ENCODE measurements around the gene KRTAP5-5.
"Not testable (repeated sequence)": the region's sequence is repeated elsewhere in the genome, so short reads cannot be mapped to it uniquely, and the experiment has no call there.

The KRTAP5-5 gene

DNA sequence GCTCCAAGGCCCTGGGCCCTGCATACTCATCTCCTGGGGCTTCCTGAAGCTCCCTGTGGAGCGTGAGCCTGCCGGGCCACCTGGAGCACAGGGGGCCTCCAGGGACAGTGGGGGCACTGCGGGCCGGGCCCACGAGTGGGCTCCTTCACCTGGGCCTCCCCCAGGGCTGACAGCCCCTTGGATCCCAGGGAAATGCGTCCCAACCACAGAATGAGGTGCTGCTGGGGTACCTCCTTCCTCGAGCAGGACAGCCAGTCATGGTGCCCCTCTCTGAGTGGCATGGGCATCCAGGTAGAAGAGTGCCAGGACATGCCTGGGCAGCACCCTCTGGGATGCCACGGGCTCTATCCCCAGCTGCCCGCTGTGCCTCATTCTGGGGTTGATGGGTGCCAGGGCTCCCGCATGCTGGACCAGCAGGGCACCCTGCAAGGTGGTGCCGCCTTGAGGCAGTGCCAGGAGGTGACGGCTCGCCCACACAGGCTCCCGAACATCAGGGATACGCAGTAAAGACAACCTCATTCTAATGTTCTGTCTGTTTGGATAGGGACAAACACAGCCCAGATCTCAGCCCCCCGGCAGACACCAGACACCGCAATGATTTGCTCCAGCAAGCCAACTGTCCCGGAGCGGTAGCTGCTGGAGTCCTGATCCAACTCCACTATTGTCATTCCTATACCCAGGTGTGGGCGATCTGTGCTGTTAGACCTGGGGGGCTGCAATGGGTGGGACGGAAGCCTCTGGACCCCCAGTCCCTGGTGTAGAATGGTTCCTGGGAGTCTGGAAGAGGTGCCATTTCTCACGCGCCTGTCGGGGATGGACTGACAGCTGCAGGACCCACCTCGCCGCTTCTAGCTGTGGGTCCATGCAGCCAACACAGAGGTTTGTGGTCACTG lies 25.8 kb downstream of the KRTAP5-5 start:
- DNase-seq (ENCODE audit: low read depth, low spot score), result no peak

DNA sequence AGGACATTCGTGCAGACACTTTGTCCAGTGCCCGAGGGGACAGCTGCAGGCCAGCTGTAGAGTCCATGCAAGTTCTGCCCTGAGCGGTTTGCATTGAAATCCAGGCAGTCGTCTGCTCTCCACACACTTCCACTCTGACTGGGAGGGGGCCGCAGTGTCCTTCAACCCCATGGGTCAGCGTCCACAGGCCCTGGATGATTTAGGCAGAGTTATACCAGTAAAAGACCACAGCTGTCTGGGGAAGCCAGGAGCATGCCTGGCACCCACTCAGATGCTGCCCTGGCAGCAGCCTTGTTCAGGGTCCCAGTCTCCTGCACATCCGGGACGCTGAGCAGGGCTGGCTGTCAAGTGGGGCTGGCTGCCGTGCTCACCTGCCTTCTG lies 26.5 kb downstream of the KRTAP5-5 start:
- DNase-seq (ENCODE audit: low read depth, low spot score), result no peak

DNA sequence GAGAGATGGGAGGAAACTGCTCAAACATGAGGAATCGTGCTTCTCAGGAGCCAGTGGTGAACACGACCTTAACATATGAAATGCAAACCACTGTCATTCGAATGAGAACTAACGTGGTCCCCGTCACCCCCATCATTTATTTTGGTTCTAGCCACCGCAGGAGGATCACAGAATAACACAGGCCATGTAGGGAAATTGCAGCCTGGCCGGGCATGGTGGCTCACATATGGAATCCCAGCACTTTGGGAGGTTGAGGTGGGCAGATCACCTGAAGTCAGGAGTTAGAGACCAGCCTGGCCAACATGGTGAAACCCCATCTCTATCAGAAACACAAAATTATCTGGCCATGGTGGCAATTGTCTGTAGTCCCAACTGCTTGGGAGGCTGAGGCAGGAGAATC lies 27.1 kb downstream of the KRTAP5-5 start:
- DNase-seq (ENCODE audit: low read depth, low spot score), result no peak

DNA sequence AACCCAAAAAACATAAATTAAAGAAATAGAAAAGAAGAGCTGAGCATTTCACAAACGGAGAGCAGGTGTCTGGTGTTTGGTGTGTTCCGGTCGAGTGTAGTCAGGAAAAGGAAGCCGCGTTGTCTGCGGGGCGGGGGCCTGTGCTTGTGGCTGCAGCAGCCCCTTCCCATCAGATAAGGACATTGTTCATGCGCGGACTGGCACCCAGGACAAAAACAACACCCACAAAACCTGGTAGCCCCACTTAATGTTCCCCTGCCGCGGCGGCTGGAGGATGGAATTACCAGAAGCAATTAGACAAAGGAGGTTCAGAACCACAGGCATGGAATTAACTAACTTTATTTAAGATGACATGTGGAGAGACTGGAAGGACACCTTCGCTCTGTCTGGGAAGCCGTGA lies 29.9 kb downstream of the KRTAP5-5 start:
- DNase-seq (ENCODE audit: low read depth, low spot score), result no peak

DNA sequence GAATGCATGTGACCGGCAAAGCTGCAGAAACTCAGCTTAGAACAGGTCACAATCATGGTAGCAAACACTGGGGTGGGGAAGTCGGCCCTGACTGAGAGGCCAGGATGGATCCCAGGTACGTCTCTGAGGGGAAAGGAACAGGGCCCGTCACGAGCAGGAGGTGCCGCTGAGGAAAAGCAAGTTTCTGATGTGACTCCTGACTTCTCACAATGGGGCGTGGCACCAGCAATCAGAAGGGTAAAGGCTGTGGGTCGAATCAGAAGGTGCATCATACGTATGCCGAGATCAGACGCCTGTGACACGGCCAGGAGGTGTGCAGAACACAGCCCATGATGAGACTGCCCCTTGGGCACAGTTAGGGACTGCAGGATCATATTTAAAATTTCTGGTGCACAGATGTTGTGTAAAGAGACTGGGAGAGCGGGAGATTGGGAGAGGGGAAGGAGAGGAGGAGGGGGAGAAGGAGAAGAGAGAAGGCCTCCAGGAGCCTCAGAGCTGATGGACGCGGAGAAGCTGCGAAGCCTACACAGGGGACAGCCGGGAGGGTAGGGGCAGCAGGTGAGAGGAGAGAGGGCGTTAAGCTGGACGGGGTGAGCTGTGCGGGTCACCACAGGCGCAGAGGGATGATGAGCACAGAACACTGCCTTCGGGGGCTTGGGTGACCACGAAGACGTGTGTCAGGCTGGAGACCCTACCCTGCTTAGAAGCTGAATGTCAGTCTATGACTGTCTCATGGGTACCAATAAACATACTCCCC lies 30.7 kb downstream of the KRTAP5-5 start:
- DNase-seq (ENCODE audit: low read depth, low spot score), result no peak

DNA sequence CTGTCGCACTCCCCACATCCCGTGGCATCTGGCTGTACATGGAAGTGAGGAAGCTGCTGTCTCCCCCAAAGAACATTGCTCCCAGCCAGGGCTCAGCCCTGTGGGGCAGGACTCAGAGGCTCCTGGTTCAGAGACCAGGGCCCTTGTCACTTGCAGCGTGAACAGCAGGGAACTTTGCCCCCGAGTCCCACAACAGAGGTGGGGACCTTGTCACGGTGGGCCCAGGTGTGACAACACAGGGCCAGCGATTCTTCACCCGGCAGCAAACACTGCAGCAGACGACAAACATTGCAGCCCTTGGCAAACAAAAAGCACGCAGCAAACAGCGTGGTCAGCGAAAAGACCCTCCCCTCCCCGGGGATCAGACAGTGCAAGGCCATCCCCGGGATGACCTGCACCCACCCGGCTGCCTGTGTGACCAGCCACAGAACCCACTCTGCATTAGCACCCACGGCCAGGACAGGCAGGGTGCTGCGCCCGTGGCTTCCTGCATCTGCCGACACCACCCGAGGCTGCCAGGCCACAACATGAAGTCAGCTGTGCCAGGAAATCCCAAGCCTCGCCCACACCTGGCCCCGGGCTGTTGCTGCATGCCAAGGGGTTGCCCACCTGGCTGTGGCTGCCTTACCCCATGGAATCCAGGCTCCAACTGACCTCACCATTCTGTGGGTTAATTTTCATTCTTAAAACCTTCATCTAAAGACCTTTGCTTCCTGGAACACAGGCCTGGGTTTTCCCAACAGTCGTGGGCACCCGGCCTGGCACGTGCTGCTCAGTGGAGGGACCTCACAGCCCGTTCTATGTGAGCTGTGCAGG lies 32.1 kb downstream of the KRTAP5-5 start:
- DNase-seq (ENCODE audit: low read depth, low spot score), result not testable (repeated sequence)

DNA sequence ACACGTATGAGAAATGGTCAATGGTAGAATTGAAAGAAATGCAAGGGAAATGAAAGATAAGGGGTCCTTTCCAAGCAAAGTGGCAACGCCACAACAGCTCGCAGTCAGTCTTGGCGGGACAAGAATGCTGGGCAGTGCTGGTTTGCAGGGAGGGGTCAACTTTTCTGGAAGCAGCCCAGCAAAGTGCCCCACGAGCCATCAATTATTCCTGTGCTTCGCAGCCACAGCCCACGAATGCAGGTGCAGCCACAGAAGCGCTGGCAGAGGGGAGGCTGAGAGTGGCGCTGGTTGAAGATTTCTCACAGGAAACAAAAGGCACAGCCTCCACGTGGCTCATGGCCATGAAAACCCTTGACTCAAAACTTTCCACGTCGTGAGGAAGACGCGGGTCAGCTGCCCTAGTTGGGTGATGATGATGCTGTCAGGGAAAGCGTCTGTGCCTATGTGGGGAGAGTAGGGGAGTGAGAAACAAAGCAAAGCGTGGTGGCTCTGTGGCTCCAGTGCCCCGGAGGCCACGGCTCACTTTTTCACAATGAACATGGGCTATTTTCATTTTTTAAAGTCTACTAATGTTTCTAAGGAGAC lies 33.2 kb downstream of the KRTAP5-5 start:
- DNase-seq (ENCODE audit: low read depth, low spot score), result not testable (repeated sequence)

DNA sequence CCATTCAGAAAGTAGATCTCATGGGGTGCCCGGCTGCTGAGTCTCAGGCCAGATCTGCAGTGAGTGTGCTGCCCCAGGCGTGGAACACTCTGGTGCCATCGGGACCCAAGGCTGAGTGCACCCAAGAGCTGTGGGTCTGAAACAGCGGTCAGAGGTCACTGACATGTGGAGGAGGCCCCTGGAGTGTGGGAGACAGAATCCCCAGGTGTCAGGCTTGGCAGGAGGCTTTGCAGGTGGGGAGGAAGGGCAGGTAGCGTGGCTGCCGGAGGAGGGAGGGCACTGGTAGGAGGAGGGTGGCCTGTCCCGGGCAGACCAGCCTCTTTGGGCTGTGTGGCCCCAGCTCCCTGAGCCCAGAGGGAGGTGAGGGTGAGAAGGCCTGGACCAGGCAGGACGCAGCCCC lies 35.7 kb downstream of the KRTAP5-5 start:
- DNase-seq (ENCODE audit: low read depth, low spot score), result no peak

DNA sequence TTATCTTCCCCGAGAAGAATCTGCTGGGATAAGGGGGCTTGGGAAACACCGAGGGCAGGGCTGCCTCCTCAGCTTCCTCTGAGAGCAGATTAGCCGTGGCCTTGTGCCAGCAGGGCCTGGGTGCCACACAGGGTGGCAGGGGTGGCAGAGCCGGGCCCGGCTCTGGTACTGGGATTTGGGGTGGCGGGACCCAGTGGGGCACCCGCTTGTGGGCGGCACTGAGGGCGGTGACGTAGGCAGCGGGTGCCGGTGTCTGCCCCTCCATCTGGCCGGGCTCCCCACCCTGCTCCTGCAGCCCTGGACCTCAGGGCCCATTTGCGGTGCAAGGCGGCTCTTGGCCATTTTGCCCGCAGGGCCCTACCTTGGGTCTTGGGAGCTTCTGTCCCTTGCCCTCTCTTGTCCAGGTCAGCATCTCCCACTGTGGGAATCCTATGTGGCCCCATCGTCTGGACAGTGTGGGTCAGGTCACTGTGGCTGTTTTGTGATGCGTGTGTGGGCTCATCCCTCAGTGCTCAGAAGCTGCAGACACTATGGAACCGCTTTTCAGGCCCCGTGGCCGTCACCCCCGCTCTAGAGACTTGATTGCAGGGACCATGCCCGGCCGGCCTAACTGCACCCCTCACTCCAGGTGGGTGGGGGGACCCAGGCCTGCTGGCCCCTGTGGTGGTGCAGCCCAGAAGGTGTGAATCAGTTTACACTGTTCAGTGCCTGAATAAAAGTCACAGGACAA lies 37.7 kb downstream of the KRTAP5-5 start:
- DNase-seq (ENCODE audit: low read depth, low spot score), result no peak

DNA sequence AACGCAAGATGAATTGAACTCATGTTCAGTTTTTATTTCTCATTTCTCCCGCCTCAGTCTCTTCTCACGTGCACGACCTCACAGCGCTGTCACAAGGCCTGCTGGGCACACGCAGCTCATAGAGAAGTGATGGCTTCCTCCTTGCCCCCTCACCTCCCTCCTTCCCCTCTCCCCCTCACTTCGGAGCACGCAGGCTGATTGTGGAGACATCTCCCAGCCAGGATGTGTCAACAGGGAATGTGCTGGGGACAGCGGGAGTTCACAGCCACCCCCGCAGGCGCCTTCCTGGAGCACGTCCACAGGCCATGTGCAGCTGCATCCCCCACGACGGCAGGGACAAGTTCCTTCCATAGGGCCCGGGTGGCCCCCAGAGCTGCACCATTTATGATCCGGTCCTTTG lies 38.3 kb downstream of the KRTAP5-5 start:
- DNase-seq (ENCODE audit: low read depth, low spot score), result no peak

DNA sequence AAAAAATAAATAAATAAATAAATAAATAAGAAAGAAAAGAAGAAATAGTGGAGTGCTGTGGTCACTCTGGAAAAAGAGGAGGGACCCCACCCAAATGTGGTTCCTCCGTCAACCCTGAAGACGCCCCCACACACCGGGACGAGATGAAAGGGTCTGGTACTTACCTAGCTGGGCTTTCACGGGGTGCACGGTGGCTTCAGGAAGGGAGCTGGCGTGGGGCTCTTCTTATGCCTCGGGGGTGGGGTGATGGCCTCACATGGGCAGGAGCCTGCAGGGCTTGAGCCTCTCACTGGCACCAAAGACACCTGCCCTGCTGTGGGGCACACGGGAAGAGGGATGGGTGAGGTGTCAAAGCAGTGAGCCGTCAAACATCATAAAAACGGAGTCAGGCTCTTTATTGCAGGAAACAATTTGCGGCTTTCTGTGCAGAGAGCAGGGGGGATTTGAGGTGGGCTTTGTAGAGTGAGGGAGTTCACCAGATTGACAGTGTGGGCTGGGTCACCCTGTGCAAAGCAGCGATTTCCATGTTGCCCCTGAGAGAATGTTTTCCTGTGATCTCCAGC lies 39.4 kb downstream of the KRTAP5-5 start:
- no peak for DNase-seq (ENCODE audit: low read depth, low spot score)

DNA sequence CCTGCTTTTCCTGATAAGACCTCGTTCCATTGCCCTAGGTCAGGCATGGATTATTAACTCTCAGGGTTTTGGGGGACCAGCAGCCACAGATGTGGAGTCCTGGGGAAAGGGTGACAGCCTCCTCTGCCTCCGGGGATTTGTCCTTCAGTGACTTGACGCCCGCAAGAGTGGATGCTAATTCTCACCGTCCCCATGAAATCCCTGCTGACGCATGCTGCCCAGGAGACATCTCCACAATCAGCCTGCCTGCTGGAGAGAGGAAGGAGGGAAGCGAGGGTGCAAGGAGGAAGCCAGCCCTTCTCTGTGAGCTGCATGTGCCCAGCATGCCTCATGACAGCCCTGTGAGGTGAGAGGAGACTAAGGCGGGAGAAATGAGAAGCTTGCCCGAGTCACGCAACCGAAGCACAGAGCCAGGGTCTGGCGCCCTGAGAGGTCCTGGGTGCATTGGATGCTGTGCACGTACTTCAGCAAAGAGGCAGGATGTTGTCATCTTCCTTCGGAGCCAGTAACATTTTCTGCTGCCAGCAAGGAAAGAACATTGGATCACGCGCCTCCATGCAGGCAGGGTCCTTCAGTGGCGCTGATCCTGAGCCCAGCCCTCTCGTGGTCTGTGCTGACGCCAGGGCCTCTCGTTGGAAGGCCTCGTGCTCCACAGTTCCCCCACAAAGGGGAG lies 40.1 kb downstream of the KRTAP5-5 start:
- DNase-seq (ENCODE audit: low read depth, low spot score), result no peak

DNA sequence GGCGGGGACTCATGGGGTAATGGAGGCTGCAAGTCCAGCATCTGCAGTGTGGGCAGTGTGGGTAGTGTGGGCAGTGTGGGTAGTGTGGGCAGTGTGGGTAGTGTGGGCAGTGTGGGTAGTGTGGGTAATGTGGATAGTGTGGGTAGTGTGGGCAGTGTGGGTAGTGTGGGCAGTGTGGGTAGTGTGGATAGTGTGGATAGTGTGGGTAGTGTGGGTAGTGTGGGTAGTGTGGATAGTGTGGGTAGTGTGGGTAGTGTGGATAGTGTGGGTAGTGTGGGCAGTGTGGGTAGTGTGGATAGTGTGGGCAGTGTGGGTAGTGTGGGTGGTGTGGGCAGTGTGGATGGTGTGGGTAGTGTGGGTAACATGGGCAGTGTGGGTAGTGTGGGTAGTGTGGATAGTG lies 40.9 kb downstream of the KRTAP5-5 start:
- DNase-seq (ENCODE audit: low read depth, low spot score), result not testable (repeated sequence)

DNA sequence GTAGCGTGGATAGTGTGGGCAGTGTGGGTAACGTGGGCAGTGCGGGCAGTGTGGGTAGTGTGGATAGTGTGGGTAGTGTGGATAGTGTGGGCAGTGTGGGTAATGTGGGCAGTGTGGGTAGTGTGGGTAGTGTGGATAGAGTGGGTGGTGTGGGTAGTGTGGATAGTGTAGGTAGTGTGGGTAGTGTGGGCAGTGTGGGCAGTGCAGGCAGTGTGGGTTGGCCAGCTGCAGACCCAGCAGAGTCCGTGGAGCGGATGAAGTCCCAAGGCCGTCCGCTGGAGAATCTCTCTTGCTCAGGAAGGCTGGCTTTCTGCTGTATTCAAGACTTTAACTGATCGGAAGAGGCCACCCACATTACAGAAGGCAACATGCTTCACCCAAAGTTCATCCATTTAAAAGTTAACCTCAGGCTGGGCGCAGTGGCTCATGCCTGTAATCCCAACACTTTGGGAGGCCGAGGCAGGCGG lies 41.4 kb downstream of the KRTAP5-5 start:
- DNase-seq (ENCODE audit: low read depth, low spot score), result no peak

DNA sequence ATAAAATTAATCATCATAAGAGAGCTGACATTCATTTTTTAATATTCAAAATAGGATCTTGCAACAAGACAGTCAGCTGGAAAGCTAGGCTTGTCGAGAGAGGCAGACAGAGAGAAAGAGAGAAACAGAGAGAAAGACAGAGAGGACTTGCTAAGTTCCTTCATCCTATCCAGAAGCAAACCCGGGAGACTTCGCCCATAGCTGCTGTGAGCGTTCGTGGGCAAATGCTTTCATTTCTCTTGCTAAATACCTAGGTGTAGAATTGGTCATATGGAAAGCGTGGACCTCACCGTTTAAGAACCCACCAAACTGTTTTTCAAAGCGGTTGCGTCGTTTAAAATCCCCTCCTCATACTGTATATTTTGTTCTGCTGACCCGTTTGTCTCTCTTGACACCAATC lies 42.1 kb downstream of the KRTAP5-5 start:
- DNase-seq (ENCODE audit: low read depth, low spot score), result no peak

DNA sequence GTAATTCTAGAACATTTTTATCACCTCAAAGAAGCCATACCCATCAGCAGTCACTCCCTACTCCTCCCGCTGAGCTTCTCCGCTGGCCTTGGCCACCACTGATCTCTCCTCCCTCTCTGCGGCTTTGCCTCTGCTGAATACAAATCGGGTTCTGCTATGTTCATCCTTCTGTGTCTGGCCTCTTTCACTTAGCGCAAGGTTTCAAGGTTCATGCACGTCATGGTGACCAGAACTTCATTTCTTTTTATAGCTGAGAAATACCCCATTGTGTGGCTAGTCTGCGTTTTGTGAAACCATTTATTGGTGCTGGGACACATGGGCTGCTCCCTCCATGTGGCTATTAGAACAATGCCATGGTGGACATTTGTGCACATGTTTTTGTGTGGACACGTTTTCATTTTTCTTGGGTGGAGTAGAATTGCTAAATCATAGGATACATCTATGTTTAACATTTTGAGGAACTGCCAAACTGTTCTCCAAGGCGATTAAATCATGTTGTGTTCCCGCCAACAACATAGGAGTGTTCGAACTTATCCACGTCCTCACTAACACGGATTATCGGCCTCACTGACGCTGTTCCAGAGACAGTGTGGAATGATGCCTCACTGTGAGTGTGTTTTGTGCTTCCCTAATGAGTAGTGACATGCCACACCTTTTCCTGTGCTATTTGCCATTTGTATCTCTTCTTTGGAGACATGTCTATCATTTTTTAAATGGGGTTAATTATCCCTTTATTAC lies 43.2 kb downstream of the KRTAP5-5 start:
- no peak for DNase-seq (ENCODE audit: low read depth, low spot score)

DNA sequence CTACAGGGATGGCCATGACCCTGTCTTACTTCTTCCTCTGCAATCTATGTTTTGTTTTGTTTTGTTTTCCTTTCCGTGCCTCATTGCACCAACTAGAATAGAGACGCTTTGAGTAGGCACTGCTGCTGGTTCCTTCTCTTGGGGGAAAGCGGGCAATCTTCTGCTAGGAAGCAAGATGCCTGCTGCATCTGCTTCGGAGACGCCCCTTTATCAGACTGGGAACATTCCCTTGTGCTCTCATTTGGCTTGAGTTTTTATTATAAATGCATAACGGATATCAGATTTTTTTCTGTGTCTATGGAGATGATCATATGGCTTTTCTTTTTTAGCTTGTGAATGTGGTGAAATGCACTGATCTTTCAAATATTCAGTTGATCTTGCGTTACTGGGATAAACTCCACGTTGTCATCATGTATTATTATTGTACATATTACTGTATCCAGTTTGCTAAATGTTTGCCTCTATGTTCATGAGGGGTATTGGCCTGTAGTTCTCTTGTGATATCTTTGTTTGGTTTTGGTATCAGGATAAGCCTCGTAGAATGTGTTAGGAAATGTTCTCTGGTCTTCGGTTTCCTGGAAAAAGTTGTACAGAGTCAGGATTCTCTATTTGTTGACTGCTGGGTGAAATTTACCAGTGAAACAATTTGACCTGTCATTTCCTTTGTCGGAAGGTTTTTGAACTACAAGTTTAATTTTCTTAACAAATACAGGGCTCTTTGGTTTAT lies 44.0 kb downstream of the KRTAP5-5 start:
- no peak for DNase-seq (ENCODE audit: low read depth, low spot score)

Data from astrocyte of the hippocampus (primary cell).